Heart left ventricle (tissue), 13 donors: ENCODE measurements around the gene BLVRB.

ENCODE experiments used
- CTCF ChIP-seq, 12 donors: fragments of 200-600 bp; sonication (generic) in 4 of 12; IDR thresholded peaks; one replicate each; pipeline versions ENCODE4 v1.5.0 to v1.8.0; 2018 to 2022; ENCODE audit warnings: antibody characterized with exemption in 12 of 12, mild to moderate bottlenecking in 5 of 12
- POLR2A ChIP-seq, 2 donors: fragments of 450-650 bp; IDR thresholded peaks; one replicate each; pipeline ENCODE4 v1.6.1; 2017; ENCODE audit warnings: antibody characterized with exemption in 2 of 2, mild to moderate bottlenecking in 2 of 2, moderate library complexity in 2 of 2
- donor health status: ischemic (EF 13 %, LVEDD 7.1; RV severe dilation, severe dysfunction).
- donor health status: DM: no; HTN: yes; CAD: no.
- donor health status: DM: no; HTN: no; CAD: no.
- donor health status: ischemic (EF 25% LVEDD 6.9; RV normal size, moderate dysfunction).
- donor health status: ischemic (EF 25% LVEDD 5.7; RV mildly dilated, moderate dysfunction).
- donor health status: ischemic (EF 35%, LVEDD 5.7; RV mildly dilated, moderate dysfunction).
- donor health status: nonischemic (EF 11% LVEDD 7.7; RV severe dilation, severe dysfunction).
- donor health status: DM: yes; HTN: yes; CAD: no.
- donor health status: PGD.
- donor health status: ischemic (EF 29% LVEDD 5.4; RV normal size, mild dysfunction).
- donor health status: nonischemic (EF 23%, LVEDD 6.1; RV moderate dilation, normal function).

- TF ChIP-seq CTCF (IDR thresholded peaks at IDR 0.05) (no peak), POLR2A (IDR thresholded peaks at IDR 0.05) (no peak)
Observed at GRCh38 chr19:40506099-40506498, 40.6 kb upstream of the BLVRB start.
